Tibial artery (tissue), 4 donors: ENCODE results near the gene LSAMP.

Source experiments
- DNase-seq, 2 donors: peaks; one replicate each; pipeline ENCODE4 v3.0.0-alpha.2; 2019
- H3K27ac ChIP-seq, 2 donors: fragments of 200-600 bp; sonication (generic) in 1 of 2; 1 replicate in 1 of 2; 2 replicates in 1 of 2; pipeline ENCODE4 v1.5.1; 2018 to 2019; ENCODE audit warnings: mild to moderate bottlenecking in 1 of 2
- H3K27me3 ChIP-seq, 2 donors: fragments of 200-600 bp; sonication (generic) in 1 of 2; one replicate each; pipeline versions ENCODE4 v1.5.1 to v1.6.0; 2016 to 2019
- H3K36me3 ChIP-seq, 3 donors: fragments of 200-600 bp; sonication (generic) in 2 of 3; one replicate each; pipeline ENCODE4 v1.5.1; 2016 to 2019; ENCODE audit warnings: mild to moderate bottlenecking in 2 of 3
- H3K4me1 ChIP-seq, 4 donors: fragments of 200-600 bp; sonication (generic) in 2 of 4; 1 replicate in 3 of 4; 2 replicates in 1 of 4; pipeline ENCODE4 v1.5.1; 2016 to 2019
- H3K4me3 ChIP-seq, 2 donors: fragments of 200-600 bp; sonication (generic) in 1 of 2; 1 replicate in 1 of 2; 2 replicates in 1 of 2; pipeline ENCODE4 v1.5.1; 2018 to 2019; ENCODE audit warnings: mild to moderate bottlenecking in 2 of 2
- H3K9me3 ChIP-seq, 3 donors: fragments of 200-600 bp; sonication (generic) in 1 of 3; one replicate each; pipeline ENCODE4 v1.5.1; 2016 to 2019
- CTCF ChIP-seq, 2 experiments: fragments of 200-600 bp in 1 of 2; fragments of 450-650 bp in 1 of 2; IDR thresholded peaks; one replicate each; pipeline ENCODE4 v1.5.1; 2017 to 2019; ENCODE audit warnings: antibody characterized with exemption in 2 of 2, mild to moderate bottlenecking in 1 of 2, moderate library complexity in 1 of 2
- intact Hi-C: fragments of 100-400 bp; cut with DNase I; formaldehyde crosslinking; loops from one replicate; pipeline ENCODE4 v1.15.0; 2023; ENCODE audit warnings: low total_unique reads

LSAMP gene

GRCh38 chr3:116280130-116280740, 165.1 kb downstream of the LSAMP start:
- TF ChIP-seq CTCF (IDR thresholded peaks at IDR 0.05) = no peak
- Histone ChIP-seq H3K4me3 (no peak overlapping the region), H3K9me3 (no peaks in the 10 kb centered on the region), H3K27me3 (no peaks in the 10 kb centered on the region), H3K27ac (no peak overlapping the region), H3K36me3 (no peaks in the 10 kb centered on the region), H3K4me1 (no peaks in the 10 kb centered on the region)
- DNase-seq = no peak
- intact Hi-C loops = no loop called here

- intact Hi-C loops = no loop called here
- no peaks in the 10 kb centered on the region for H3K9me3 ChIP-seq
- no peaks in the 10 kb centered on the region for H3K27me3 ChIP-seq
- H3K4me1 ChIP-seq = no peaks in the 10 kb centered on the region
- no peak for TF ChIP-seq CTCF (IDR thresholded peaks at IDR 0.05)
- H3K36me3 ChIP-seq = no peaks in the 10 kb centered on the region
- H3K4me3 ChIP-seq = no peak overlapping the region
- DNase-seq = no peak
- no peak overlapping the region for H3K27ac ChIP-seq
Observed at GRCh38 chr3:116276675-116277074, 168.6 kb downstream of the LSAMP start.

- DNase-seq = no peak
- no peak for TF ChIP-seq CTCF (IDR thresholded peaks at IDR 0.05)
- H3K27ac ChIP-seq = no peak overlapping the region
- no peak overlapping the region for H3K4me3 ChIP-seq
- no peaks in the 10 kb centered on the region for H3K9me3 ChIP-seq
- intact Hi-C loops = no loop called here
- H3K4me1 ChIP-seq = no peaks in the 10 kb centered on the region
- H3K27me3 ChIP-seq = no peaks in the 10 kb centered on the region
- no peaks in the 10 kb centered on the region for H3K36me3 ChIP-seq
Observed at GRCh38 chr3:116270056-116270455, 175.2 kb downstream of the LSAMP start.

GRCh38 chr3:116267116-116267515, 178.2 kb downstream of the LSAMP start:
- intact Hi-C loops = no loop called here
- DNase-seq = no peak
- H3K27ac ChIP-seq = no peak overlapping the region
- H3K27me3 ChIP-seq = no peaks in the 10 kb centered on the region
- no peaks in the 10 kb centered on the region for H3K9me3 ChIP-seq
- no peaks in the 10 kb centered on the region for H3K36me3 ChIP-seq
- no peaks in the 10 kb centered on the region for H3K4me1 ChIP-seq
- no peak overlapping the region for H3K4me3 ChIP-seq
- TF ChIP-seq CTCF (IDR thresholded peaks at IDR 0.05) = no peak

- intact Hi-C loops = no loop called here
- no peaks in the 10 kb centered on the region for H3K36me3 ChIP-seq
Observed at GRCh38 chr3:116265976-116266584, 179.2 kb downstream of the LSAMP start.

More at GRCh38 chr3:116265976-116266584, 179.2 kb downstream of the LSAMP start:
- H3K27ac ChIP-seq = no peak overlapping the region
- no peak overlapping the region for H3K4me3 ChIP-seq
- H3K27me3 ChIP-seq = no peaks in the 10 kb centered on the region
- TF ChIP-seq CTCF (IDR thresholded peaks at IDR 0.05) = no peak
- H3K4me1 ChIP-seq = no peaks in the 10 kb centered on the region
- H3K9me3 ChIP-seq = no peaks in the 10 kb centered on the region
- no peak for DNase-seq
